ENCODE measurements around the gene UST. TPM values are rescaled to one million over a fixed set of nuclear protein-coding genes. Genes with fewer than 3 reads are reported as not detected.
A peak's percentile ranks its signal among the peaks of the same experiment; 100 is the strongest.

The UST gene
- total RNA-seq, 1 donor, result 36.1 TPM

DNA sequence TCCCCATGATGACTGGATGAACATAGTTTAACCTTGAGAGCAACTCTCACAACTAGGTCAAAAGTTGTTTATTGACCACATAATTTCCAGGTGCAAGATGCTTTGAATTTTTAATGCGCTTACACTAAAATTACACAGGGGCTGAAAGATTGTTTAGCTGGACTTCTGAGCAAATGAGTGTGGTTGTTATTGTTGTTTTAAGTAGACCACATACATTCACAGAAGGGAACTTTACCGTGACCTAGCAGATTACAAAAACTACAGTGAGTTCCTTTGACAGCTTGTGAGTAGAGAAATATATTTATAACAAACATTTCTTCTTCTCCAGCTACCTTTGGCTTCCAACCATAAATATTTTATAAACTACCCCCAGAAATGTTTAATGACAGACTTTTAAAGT lies 178.9 kb downstream of the UST start:
- DNase-seq (ENCODE audit: low read depth), result no peak
- H3K4me3 ChIP-seq (ENCODE audit: low read depth, low read length), result no peak overlapping the region
- TF ChIP-seq, protein P1, sequence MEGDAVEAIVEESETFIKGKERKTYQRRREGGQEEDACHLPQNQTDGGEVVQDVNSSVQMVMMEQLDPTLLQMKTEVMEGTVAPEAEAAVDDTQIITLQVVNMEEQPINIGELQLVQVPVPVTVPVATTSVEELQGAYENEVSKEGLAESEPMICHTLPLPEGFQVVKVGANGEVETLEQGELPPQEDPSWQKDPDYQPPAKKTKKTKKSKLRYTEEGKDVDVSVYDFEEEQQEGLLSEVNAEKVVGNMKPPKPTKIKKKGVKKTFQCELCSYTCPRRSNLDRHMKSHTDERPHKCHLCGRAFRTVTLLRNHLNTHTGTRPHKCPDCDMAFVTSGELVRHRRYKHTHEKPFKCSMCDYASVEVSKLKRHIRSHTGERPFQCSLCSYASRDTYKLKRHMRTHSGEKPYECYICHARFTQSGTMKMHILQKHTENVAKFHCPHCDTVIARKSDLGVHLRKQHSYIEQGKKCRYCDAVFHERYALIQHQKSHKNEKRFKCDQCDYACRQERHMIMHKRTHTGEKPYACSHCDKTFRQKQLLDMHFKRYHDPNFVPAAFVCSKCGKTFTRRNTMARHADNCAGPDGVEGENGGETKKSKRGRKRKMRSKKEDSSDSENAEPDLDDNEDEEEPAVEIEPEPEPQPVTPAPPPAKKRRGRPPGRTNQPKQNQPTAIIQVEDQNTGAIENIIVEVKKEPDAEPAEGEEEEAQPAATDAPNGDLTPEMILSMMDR (IDR thresholded peaks at IDR 0.05; ENCODE audit: insufficient read depth, low read length), result no peak

DNA sequence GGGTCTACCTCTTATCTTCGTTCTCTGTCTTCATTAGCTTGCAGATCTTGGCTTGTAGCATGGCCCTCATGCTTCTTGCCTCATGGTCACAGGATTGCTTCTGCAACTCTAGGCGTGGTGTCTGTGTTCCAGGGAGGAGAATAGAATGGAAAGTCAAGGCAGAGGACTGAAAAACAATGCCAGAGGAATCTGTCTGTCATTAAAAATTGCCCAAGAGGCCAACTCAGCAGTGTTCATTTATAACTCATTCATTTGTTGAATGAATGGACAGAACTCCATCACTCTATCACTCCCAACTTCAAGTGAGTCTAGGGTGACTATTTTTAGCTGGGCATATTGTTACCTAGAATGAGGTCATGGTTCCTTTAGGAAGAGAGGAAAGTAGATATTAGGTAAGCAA lies 179.6 kb downstream of the UST start:
- TF ChIP-seq, protein P1 (IDR thresholded peaks at IDR 0.05; ENCODE audit: insufficient read depth, low read length), result no peak
- no peak overlapping the region for H3K4me3 ChIP-seq (ENCODE audit: low read depth, low read length)
- no peak for DNase-seq (ENCODE audit: low read depth)

DNA sequence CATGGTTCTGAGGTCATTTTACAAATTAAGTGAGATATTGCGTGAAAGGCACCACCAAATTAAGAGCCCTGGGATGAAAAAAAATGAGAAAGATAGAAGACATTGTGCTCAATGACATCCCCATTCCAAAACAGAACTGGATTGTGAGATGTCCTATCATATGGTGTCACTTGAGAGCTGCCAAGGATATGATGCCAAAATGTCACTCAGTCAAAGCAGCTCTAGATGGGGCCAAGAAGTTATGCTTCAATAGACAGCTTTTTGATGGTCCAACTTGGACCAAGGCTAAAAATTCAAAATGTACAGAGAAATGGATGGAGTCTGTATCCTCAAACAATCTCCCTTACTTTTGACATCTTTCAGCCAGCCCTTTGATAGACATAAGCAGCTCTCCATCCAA lies 180.8 kb downstream of the UST start:
- DNase-seq (ENCODE audit: low read depth), result no peak
- H3K4me3 ChIP-seq (ENCODE audit: low read depth, low read length), result no peak overlapping the region
- TF ChIP-seq, protein P1 (IDR thresholded peaks at IDR 0.05; ENCODE audit: insufficient read depth, low read length), result no peak

DNA sequence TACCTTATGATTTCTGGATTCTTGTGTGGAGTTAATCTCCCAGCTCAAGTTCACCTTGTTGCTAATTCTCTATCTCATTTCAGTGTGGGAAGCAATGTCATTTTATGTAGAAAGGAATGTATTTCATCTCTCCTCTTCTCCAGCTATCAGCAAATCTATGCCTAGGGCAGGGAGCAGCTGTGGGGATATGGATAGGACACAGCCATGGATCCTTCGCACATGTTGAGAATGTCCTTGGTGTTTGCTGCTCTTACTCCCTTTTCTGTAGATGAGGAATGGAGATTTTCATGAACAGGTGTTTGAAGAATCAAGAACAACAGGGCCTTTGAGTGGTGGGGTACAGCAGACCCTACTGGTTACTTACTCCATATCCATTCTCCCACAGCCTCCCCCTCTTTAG lies 182.0 kb downstream of the UST start:
- no peak for DNase-seq (ENCODE audit: low read depth)
- TF ChIP-seq, protein P1 (IDR thresholded peaks at IDR 0.05; ENCODE audit: insufficient read depth, low read length), result no peak
- H3K4me3 ChIP-seq (ENCODE audit: low read depth, low read length), result no peak overlapping the region

DNA sequence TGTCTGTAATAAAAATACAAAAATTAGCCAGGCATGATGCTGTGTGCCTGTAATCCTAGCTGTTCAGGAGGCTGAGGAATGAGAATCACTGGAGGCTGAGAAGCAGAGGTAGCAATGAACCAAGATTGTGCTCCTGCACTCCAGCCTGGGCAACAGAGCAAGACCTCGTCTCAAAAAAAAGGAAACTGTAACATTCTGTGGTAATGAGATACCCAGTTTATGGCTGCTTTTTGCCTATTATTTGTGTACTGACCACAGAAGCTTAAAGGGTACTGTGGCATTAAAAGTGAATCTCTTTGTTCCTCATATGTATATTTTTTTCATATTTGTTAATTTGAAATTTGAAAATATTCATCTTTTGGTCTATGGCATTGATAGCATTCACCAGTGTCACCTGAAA lies 185.4 kb downstream of the UST start:
- H3K4me3 ChIP-seq (ENCODE audit: low read depth, low read length), result no peak overlapping the region
- TF ChIP-seq, protein P1 (IDR thresholded peaks at IDR 0.05; ENCODE audit: insufficient read depth, low read length), result no peak
- DNase-seq (ENCODE audit: low read depth), result no peak

DNA sequence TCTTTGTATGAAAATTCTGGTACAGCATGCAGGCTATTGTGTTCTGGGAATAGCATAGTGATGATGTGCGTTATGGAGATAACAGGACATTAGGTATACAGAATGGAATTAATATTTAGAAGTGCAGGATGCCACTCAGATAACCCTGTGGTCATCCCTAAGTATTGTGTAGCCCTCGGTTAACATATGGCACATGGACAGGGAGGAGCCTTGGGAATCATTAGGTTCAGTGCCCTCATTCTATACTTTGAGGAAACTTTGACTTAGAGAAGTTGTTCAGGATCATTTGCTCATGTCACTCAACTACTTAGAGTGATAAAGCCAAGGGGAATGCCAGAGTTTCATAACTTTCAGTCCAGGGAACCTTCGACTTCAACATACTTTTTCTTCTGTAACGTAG lies 185.9 kb downstream of the UST start:
- TF ChIP-seq, protein P1 (IDR thresholded peaks at IDR 0.05; ENCODE audit: insufficient read depth, low read length), result no peak
- no peak overlapping the region for H3K4me3 ChIP-seq (ENCODE audit: low read depth, low read length)
- DNase-seq (ENCODE audit: low read depth), result peak; percentile 76

DNA sequence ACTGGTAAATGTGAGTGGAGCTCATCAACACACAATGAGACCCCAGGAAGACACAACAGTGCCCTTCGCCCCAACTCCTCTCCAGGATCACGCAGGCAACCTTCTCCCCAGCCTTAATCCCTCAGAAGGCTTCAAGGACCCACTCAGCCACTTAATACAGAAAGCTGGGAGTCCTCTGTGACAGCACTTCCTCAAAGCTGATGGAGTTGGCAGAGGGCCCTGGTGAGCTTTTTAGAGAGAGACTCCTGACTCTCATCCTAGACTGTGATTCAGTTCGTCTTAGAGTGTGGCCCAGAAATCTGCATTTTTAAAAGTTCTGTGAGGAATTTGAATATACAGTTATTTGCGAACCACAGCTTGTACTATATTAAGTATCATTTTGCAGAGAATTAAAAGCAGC lies 187.7 kb downstream of the UST start:
- TF ChIP-seq, protein P1 (IDR thresholded peaks at IDR 0.05; ENCODE audit: insufficient read depth, low read length), result no peak
- peak; percentile 66 for DNase-seq (ENCODE audit: low read depth)
- H3K4me3 ChIP-seq (ENCODE audit: low read depth, low read length), result no peak overlapping the region

Data from fibroblast of the aortic adventitia (primary cell).